WI38 (cell line): ENCODE data around the gene AGMO.

Source experiments
- H3K4me3 ChIP-seq: 2 replicates; pipeline ENCODE4 v1.5.1; 2011; ENCODE audit warnings: low read depth, mild to moderate bottlenecking, control low read depth, low read length
- CTCF ChIP-seq: IDR thresholded peaks from 2 replicates; pipeline ENCODE4 v1.5.1; 2012; ENCODE audit warnings: low read depth, mild to moderate bottlenecking, control low read depth, low read length

AGMO gene

DNA sequence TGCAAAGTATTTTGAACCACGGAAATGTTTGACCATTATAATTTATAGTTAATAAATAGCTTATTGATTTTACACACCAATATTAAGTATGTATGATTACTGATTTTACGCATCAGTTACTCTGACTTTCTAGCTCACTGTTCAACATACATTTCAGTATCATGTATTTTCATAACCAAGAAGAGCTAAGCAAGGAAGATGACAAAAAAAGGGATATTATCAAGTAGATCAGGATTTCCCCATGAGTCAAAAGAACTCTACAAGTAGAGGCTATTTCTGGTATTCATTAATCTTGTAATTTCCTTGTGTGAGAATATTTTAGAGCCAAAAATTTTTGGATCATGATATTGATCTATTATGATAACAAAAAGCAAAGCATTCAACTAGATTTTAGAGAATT, 131.6 kb downstream of the AGMO start:
- no peak overlapping the region for H3K4me3 ChIP-seq
- TF ChIP-seq CTCF, result no peak

- TF ChIP-seq CTCF, result no peak
- H3K4me3 ChIP-seq, result no peak overlapping the region
Observed at GRCh38 chr7:15424468-15424867, 137.3 kb downstream of the AGMO start.

DNA sequence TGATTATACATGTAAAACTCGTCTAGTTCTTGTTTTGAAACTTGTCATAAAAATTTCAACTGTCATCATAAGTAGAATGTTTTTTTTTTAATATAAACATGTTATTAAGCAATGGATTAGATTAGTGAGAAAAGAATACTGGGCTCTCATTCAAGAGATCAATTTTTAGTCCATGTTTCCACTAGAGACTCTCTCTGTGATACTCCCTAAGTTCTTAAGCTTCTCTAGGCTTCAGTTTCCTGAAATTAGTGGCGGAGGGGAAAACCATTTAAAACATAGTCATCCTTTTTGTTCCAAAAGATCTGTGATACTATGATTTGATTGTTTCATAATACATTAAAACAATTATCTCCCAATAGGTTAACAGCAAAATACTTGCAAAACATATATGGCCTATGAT, 142.2 kb downstream of the AGMO start:
- TF ChIP-seq CTCF, result no peak

GRCh38 chr7:15418264-15418663, 143.6 kb downstream of the AGMO start:
- TF ChIP-seq CTCF, result no peak
- H3K4me3 ChIP-seq, result no peak overlapping the region

More for the DNA sequence above, 142.2 kb downstream of the AGMO start:
- H3K4me3 ChIP-seq, result no peak overlapping the region

DNA sequence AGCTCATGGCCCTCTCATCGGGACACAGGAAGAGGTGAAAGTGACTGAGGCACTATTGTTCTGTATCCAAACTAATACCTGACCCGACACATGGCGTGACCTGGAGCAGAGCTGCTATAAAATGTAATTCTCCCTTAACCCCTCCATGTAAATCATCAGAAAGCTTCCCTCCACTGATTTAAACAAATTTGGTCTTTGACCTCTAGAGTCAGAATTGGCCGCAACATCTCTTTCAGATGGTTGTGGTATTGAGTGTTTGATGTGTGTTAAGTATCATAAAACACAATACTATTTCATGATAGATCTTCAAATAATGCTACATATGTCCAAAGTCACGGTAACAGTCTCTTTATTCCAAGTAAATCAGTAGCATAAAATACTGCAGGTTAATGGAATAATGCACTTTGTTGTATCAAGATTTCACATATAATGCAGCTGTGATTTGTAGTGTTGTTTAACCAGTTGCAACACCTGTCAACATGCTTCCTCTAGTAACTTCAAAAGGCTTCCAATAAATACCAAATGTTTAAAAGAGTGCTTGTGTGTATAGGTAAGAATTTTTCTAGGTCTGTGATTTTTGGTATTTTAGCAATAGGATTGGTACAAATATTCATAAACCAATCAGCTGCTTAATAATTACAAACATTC, 144.3 kb downstream of the AGMO start:
- H3K4me3 ChIP-seq, result no peak overlapping the region
- no peak for TF ChIP-seq CTCF

- TF ChIP-seq CTCF, result no peak
- H3K4me3 ChIP-seq, result no peak overlapping the region
Observed at GRCh38 chr7:15411019-15411418, 150.8 kb downstream of the AGMO start.

DNA sequence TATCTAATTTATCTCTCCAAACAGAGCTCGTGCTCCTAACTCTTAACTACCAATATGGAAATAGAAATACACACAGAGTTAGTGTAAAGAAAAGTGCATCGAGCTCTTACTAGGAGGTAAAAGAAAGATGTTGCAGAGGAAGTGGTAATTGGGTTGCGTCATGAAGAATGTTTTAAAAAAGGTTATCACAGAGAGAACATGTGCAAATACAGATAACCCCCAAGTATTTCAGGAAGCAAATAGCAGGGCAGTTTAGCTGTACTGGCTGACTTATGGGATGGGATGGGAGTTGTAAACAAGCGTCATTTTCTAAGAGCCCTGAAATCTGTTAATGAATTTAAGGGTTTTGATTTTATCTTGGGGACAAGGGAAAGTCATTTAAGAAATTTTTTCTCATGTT, 153.9 kb downstream of the AGMO start:
- H3K4me3 ChIP-seq, result no peak overlapping the region

More for the DNA sequence above, 153.9 kb downstream of the AGMO start:
- TF ChIP-seq CTCF, result no peak
